Psoas muscle (tissue), 8 donors: Measurements from ENCODE around the gene CCNI2. TPM values are rescaled to one million over a fixed set of nuclear protein-coding genes. Genes with fewer than 3 reads are reported as not detected.

Source experiments
- ATAC-seq, 4 donors: fragments of 200-7000 bp; cut with Tn5 transposase; one replicate each; pipeline ENCODE4 v1.9.1; 2020; ENCODE audit warnings: moderate library complexity in 3 of 4, mild to moderate bottlenecking in 2 of 4
- DNase-seq, 2 donors: peaks; one replicate each; pipeline ENCODE4 v3.0.0-alpha.2; 2020
- H3K27ac ChIP-seq: fragments of 200-600 bp; one replicate; pipeline ENCODE4 v1.8.0; 2022
- H3K27me3 ChIP-seq, 3 donors: fragments of 200-600 bp in 1 of 3; one replicate each; pipeline versions ENCODE4 v1.6.1 to v1.8.0; 2013 to 2022; ENCODE audit warnings: low read length in 2 of 3, mild to moderate bottlenecking in 2 of 3, moderate library complexity in 1 of 3; ENCODE audit not compliant: insufficient read depth in 3 of 3
- H3K36me3 ChIP-seq, 2 donors: fragments of 200-600 bp in 1 of 2; one replicate each; pipeline versions ENCODE4 v1.6.1 to v1.8.0; 2013 to 2022; ENCODE audit warnings: low read depth in 1 of 2, mild to moderate bottlenecking in 1 of 2, moderate library complexity in 1 of 2; ENCODE audit not compliant: insufficient read depth in 1 of 2
- H3K4me1 ChIP-seq: fragments of 200-600 bp; one replicate; pipeline ENCODE4 v1.8.0; 2022
- H3K4me3 ChIP-seq: fragments of 200-600 bp; one replicate; pipeline ENCODE4 v1.8.0; 2022; ENCODE audit warnings: mild to moderate bottlenecking
- H3K9me3 ChIP-seq: fragments of 200-600 bp; one replicate; pipeline ENCODE4 v1.8.0; 2022
- WGBS, 3 donors: extraction: QIAGEN DNeasy Blood & Tissue Kit; methylation state at CpG; one replicate each; pipeline versions ENCODE4 v1.1.6 to v1.1.7; 2013; 5-methylcytosine and 5-hydroxymethylcytosine counted together
- intact Hi-C, 2 donors: fragments of 100-400 bp; cut with DNase I; formaldehyde crosslinking; loops; one replicate each; pipeline versions ENCODE4 v1.11.0 to v1.14.2; 2022
- polyA plus RNA-seq, 3 donors: library from polyadenylated mRNA; stranded (reverse); fragments of 200-250 nt; gene quantifications; one replicate each; pipeline ENCODE4 v1.2.3, GENCODE V29; 2013
- total RNA-seq, 4 donors: library from RNA; stranded (reverse); fragmentation: NEBNext Ultra II Directional in 2 of 4; extraction: Animal tissue kit (Norgen Biotek cat#: 25700) in 2 of 4; gene quantifications; one replicate each; pipeline versions ENCODE4 v1.2.1 to v1.2.4, GENCODE V29; 2021 to 2023
- TF ChIP-seq, protein P1 (sequence below): fragments of 200-600 bp; IDR thresholded peaks from one replicate; pipeline ENCODE4 v1.8.0; 2022; ENCODE audit warnings: antibody characterized with exemption
- donor health status: healthy with polysubstance abuse.
- donor health status: DM: no; HTN: no; CAD: no; lungs with moderate emphysema.
- donor health status: Bipolar disorder and iron deficiency.
- donor health status: healthy.
- donor health status: DM: yes; HTN: yes; CAD: no.
- donor health status: DM: no; HTN: no; CAD: no.
- donor health status: DM: no; HTN: no; CAD: no.
- donor health status: DM: yes; HTN: yes; CAD: no.

Gene CCNI2
- total and polyA plus RNA-seq, 7 donors: not detected

DNA sequence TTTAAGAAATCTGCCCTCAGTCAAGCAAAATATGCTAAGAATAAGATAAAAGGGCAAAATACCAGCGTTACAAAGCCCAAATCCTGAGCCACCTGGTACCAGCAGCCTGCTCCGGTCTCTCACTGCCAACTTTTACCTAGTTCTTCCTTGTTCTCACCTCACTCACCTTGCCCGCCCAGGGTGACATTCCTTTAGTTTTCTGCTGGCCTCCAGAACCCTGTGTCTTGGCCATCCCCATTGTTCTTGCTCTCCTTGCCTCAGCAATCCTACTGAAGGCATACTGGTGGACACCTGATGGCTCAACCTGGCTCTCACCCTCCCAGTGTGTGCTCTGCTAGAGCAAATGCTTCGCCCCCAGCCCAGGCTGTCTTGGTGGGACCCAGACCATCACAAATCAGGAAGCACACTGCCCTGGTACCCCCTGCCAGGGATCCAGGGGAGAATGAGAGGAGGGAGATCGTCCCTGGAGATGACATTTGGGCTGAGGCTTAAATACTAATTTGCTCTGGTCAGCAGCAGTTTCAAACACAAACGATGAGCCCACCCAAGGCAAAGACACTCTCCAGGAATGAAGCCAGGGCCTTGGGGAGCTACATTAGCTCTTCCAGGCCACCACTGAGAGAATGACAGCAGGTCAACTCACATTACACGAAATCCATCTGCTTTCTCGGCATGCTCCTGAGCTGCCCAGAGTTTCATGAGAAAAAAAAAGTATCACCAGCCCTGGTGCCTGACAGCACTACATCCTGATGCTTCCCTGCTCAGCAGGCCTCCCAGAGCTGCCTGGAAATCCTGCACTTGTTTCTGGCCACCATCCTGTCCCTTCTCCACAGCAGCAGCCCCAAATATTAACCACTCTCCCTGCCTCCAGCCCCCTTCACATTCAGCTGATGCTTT lies 42.0 kb downstream of the CCNI2 start:
- Histone ChIP-seq H3K36me3 (no peaks in the 10 kb centered on the region), H3K27ac (no peak overlapping the region), H3K27me3 (peaks cover 0 to 7% (median 0%) of the 10 kb centered on the region in 3 donors), H3K4me3 (no peak overlapping the region), H3K4me1 (no peaks in the 10 kb centered on the region), H3K9me3 (no peaks in the 10 kb centered on the region)
- no peak for DNase-seq
- intact Hi-C loops: no loop called here
- ATAC-seq: peak in 1 of 4 donors; percentile 19
- TF ChIP-seq, protein P1, sequence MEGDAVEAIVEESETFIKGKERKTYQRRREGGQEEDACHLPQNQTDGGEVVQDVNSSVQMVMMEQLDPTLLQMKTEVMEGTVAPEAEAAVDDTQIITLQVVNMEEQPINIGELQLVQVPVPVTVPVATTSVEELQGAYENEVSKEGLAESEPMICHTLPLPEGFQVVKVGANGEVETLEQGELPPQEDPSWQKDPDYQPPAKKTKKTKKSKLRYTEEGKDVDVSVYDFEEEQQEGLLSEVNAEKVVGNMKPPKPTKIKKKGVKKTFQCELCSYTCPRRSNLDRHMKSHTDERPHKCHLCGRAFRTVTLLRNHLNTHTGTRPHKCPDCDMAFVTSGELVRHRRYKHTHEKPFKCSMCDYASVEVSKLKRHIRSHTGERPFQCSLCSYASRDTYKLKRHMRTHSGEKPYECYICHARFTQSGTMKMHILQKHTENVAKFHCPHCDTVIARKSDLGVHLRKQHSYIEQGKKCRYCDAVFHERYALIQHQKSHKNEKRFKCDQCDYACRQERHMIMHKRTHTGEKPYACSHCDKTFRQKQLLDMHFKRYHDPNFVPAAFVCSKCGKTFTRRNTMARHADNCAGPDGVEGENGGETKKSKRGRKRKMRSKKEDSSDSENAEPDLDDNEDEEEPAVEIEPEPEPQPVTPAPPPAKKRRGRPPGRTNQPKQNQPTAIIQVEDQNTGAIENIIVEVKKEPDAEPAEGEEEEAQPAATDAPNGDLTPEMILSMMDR: no peak
- 69 to 74% (median 71%) methylated on average over 8 of the region's 8 CpGs for WGBS, 3 donors

DNA sequence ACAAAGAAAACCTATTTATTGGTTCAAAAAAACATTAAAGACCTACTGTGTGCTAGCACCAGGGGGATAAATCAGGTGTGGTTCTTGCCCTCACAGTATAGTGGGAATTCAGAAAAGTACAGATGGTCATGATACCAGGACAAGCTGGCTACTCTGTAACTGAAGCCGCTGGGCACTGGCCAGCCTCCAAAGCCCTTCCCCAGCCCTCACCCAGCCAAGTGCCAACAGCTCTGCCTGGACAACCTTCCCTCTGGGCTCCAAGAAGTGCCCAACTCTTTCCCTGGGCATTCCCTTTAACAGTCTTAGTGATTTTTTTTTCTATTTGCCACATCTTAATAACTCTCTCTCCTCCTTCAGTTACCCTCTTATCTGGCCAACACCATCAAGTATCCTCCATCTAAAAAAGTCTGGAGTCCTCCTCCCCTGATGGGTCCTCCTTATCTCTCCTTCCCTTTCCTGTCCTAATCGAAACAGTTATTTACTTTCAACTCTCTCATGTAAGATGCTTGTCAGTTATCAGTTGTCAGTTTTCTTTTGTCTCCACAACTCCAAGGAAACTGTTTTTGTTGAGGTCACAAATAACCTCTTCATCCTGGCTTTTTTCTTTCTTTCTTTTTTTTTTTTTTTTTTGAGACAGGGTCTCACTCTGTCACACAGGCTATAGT lies 43.1 kb downstream of the CCNI2 start:
- H3K4me1 ChIP-seq: no peaks in the 10 kb centered on the region
- TF ChIP-seq, protein P1: no peak
- H3K4me3 ChIP-seq: no peak overlapping the region
- no peak for ATAC-seq
- DNase-seq: no peak
- H3K27me3 ChIP-seq: peaks cover 0 to 7% (median 0%) of the 10 kb centered on the region in 3 donors
- no peaks in the 10 kb centered on the region for H3K9me3 ChIP-seq
- 46 to 79% (median 50%) methylated on average over 2 of the region's 2 CpGs for WGBS, 3 donors
- H3K27ac ChIP-seq: no peak overlapping the region
- intact Hi-C loops: no loop called here
- no peaks in the 10 kb centered on the region for H3K36me3 ChIP-seq

DNA sequence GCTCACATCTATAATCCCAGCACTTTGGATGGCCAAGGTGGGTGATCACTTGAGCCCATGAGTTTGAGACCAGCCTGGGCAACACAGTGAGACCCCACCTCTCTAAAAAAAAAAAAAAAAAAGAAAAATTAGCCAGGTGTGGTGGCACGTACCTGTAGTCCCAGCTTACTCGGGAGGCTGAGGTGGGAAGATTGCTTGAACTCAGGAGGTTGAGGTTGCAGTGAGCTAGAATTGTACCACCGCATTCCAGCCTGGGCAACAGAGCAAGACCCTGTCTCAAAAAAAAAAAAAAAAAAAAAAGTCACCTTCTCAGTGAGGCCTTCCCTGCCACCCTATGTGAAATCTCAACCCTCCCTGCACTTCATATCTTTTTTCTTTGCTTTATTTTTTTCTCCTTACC lies 43.8 kb downstream of the CCNI2 start:
- Histone ChIP-seq H3K4me3 (no peak overlapping the region), H3K4me1 (no peaks in the 10 kb centered on the region), H3K27me3 (peaks cover 0 to 7% (median 0%) of the 10 kb centered on the region in 3 donors), H3K9me3 (no peaks in the 10 kb centered on the region), H3K36me3 (no peaks in the 10 kb centered on the region), H3K27ac (no peak overlapping the region)
- intact Hi-C loops: no loop called here
- WGBS, 3 donors: 91 to 98% (median 96%) methylated on average over 3 of the region's 3 CpGs
- TF ChIP-seq, protein P1: no peak
- DNase-seq: no peak
- no peak for ATAC-seq

DNA sequence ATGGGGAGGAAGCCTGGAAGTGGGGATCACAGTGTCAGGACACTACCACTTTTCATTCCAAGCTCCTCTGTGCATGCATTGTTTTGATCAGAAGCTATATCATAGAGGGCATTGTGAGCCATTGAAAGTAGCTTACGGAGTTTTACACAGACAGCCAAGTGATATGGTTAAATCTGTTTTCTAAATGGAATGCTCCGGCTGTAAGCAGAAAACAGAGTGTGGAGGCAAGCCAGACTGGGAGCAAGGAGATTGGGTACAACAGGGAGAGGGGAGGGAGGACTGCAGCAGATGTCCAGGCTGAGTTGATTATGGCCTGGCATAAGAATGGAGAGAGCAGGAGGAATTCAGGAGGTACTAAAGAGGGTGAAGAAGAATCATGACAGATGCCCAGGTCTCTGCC lies 50.4 kb downstream of the CCNI2 start:
- Histone ChIP-seq H3K9me3 (no peaks in the 10 kb centered on the region), H3K27ac (no peak overlapping the region), H3K27me3 (no peaks in the 10 kb centered on the region), H3K36me3 (no peaks in the 10 kb centered on the region), H3K4me3 (no peak overlapping the region), H3K4me1 (no peaks in the 10 kb centered on the region)
- DNase-seq: no peak
- intact Hi-C loops: no loop called here
- ATAC-seq: no peak
- TF ChIP-seq, protein P1: no peak
- 44 to 51% (median 47%) methylated on average over 2 of the region's 2 CpGs for WGBS, 3 donors
